NB4 (cell line): ENCODE data around the gene ANKRD2.
A peak's percentile ranks its signal among the peaks of the same experiment; 100 is the strongest.

Source experiments
- DNase-seq: peaks from one replicate; pipeline ENCODE4 v3.0.0; 2010; ENCODE audit warnings: low read depth
- H3K4me3 ChIP-seq: one replicate; pipeline ENCODE4 v1.5.1; 2011; ENCODE audit warnings: mild to moderate bottlenecking, low read depth, low read length, moderate library complexity
- CTCF ChIP-seq: IDR thresholded peaks from one replicate; pipeline ENCODE4 v1.5.1; 2012; ENCODE audit warnings: low read depth, low read length
- MYC ChIP-seq: IDR thresholded peaks from 2 replicates; pipeline ENCODE4 v1.6.1; 2011; ENCODE audit warnings: low read depth, low read length
- POLR2A ChIP-seq: IDR thresholded peaks from 2 replicates; pipeline ENCODE4 v1.6.1; 2011; ENCODE audit warnings: mild to moderate bottlenecking; ENCODE audit not compliant: insufficient read length; ENCODE audit errors: extremely low read depth
- TF ChIP-seq, protein P1 (sequence below): IDR thresholded peaks from 2 replicates; pipeline ENCODE4 v1.6.1; 2011; ENCODE audit warnings: low read depth, low read length

Gene ANKRD2

DNA sequence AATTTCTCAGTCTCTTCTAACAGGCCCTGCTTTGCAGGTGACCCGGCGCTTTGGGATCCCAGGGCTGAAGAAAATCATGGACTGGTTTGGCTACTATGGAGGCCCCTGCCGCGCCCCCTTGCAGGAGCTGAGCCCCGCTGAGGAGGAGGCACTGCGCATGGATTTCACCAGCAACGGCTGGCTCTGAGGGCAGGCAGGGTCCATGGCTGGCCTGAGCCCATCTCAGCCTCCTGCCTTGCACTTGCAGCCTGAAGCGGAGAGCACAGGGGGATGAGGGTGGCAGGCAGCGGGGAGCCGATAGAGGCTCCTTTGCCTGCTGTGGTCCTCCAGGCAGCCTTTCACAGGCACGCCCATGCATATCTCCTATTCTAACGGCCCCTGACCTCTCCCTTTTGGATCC, 38.9 kb downstream of the ANKRD2 start:
- TF ChIP-seq CTCF (no peak), MYC (no peak)
- no peak for DNase-seq
- no peak overlapping the region for H3K4me3 ChIP-seq

DNA sequence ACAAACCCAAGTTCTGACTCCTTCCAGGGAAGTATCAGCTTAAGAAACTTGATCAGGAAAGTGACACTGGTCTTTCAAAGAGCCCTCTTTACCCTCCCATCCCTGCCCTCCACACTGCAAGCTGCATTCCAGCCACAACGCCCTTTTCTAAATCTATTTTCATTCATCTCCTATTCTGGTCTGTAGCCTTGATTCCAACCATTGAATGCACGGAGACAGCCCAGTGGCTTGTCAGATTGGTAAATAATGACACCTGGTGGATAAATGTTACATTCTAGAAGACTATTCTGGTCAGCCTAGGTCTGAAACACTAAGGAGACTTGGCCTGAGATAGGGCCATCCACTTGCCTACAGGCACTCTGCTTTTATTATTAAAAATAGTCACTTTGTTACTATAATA, 39.8 kb downstream of the ANKRD2 start:
- no peak overlapping the region for H3K4me3 ChIP-seq
- DNase-seq: peak; percentile 50
- TF ChIP-seq MYC: no peak
- TF ChIP-seq CTCF: no peak
- TF ChIP-seq, protein P1, sequence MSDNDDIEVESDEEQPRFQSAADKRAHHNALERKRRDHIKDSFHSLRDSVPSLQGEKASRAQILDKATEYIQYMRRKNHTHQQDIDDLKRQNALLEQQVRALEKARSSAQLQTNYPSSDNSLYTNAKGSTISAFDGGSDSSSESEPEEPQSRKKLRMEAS: no peak
- no peak for TF ChIP-seq POLR2A

DNA sequence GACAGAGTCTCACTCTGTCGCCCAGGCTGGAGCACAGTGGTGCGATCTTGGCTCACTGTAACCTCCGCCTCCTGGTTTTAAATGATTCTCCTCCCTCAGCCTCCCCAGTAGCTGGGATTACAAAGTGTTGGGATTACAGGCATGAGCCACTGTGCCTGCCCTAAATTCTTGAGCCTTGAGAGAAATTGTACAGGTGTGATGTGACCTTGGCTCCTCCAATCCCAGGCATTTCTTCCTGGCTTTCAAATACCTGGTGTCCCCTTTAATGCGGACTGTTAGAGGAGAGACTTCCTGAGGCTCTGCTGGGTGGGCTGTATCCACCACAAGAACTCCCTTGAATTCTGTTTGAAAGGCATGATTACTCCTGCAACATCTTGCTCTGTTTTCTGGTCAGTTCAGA, 45.7 kb downstream of the ANKRD2 start:
- no peak for DNase-seq
- TF ChIP-seq POLR2A (no peak), MYC (no peak)
- no peak overlapping the region for H3K4me3 ChIP-seq

GRCh38 chr10:97618733-97619132, 46.2 kb downstream of the ANKRD2 start:
- no peak overlapping the region for H3K4me3 ChIP-seq
- TF ChIP-seq, protein P1: no peak
- no peak for TF ChIP-seq MYC
- no peak for DNase-seq

DNA sequence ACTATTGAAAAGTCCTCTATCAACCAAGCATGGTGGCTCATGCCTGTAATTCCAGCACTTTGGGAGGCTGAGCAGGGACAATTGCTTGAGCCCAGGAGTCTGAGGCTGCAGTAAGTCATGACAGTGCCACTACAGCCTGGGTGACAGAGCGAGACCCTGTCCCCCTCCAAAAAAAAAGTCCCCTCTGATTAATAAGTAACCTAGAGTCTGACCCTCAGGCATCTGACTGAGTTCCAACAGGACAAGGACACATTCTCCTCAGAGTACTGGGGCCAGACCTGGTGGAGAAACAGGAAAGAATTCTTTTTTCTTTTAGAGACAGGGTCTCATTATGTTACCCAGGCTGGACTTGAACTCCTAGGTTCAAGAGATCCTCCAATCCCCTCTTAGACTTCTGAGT, 50.7 kb downstream of the ANKRD2 start:
- H3K4me3 ChIP-seq: no peak overlapping the region
- DNase-seq: no peak
- TF ChIP-seq, protein P1: no peak
- TF ChIP-seq MYC: no peak
- TF ChIP-seq CTCF: no peak
- no peak for TF ChIP-seq POLR2A

- no peak overlapping the region for H3K4me3 ChIP-seq
- no peak for DNase-seq
- TF ChIP-seq CTCF (no peak), MYC (no peak), POLR2A (no peak)
- TF ChIP-seq, protein P1: no peak
These were observed 55.2 kb downstream of the ANKRD2 start for GRCh38 chr10:97627731-97628130.

- DNase-seq: no peak
- no peak overlapping the region for H3K4me3 ChIP-seq
- TF ChIP-seq MYC (no peak), POLR2A (no peak), CTCF (no peak)
- TF ChIP-seq, protein P1: no peak
These were observed 55.6 kb downstream of the ANKRD2 start for GRCh38 chr10:97628228-97628627.
